CD4-positive, CD25-positive, alpha-beta regulatory T cell (primary cell): ENCODE data around the gene CYSRT1. TPM values are rescaled to one million over a fixed set of nuclear protein-coding genes. Genes with fewer than 3 reads are reported as not detected.

ENCODE experiments used
- ATAC-seq, 2 donors: fragments of 150-1000 bp; cut with Tn5 transposase; one replicate each; pipeline ENCODE4 v1.10.0; 2021; ENCODE audit warnings: low read depth in 2 of 2, moderate number of reproducible peaks in 2 of 2, moderate library complexity in 1 of 2
- DNase-seq, 3 donors: peaks; one replicate each; pipeline versions ENCODE4 v3.0.0 to v3.0.0-alpha.2; 2012 to 2022; ENCODE audit warnings: mixed read lengths in 1 of 3
- H3K27ac ChIP-seq: one replicate; pipeline ENCODE4 v1.7.0; 2013; ENCODE audit warnings: mild to moderate bottlenecking, low read length; ENCODE audit not compliant: insufficient read depth, poor library complexity, severe bottlenecking
- H3K27me3 ChIP-seq: one replicate; pipeline ENCODE4 v1.7.0; 2013; ENCODE audit warnings: low read length; ENCODE audit not compliant: control insufficient read depth, insufficient read depth
- H3K36me3 ChIP-seq: one replicate; pipeline ENCODE4 v1.7.0; 2013; ENCODE audit warnings: mild to moderate bottlenecking, low read length, moderate library complexity; ENCODE audit not compliant: control insufficient read depth, insufficient read depth
- H3K4me1 ChIP-seq: 2 replicates; pipeline ENCODE4 v1.7.0; 2013; ENCODE audit warnings: mild to moderate bottlenecking, low read length; ENCODE audit not compliant: insufficient read depth, control insufficient read depth, poor library complexity, severe bottlenecking
- H3K4me3 ChIP-seq: one replicate; pipeline ENCODE4 v1.7.0; 2013; ENCODE audit warnings: low read depth, mild to moderate bottlenecking, low read length, moderate library complexity
- H3K9me3 ChIP-seq, 2 experiments: 1 replicate in 1 of 2; 2 replicates in 1 of 2; pipeline ENCODE4 v1.7.0; 2013; ENCODE audit warnings: low read length in 2 of 2, mild to moderate bottlenecking in 1 of 2, moderate library complexity in 1 of 2; ENCODE audit not compliant: control insufficient read depth in 2 of 2
- H3K27ac Mint-ChIP-seq, 3 donors: one replicate each; pipeline ENCODE4 v1.8.0; 2020 to 2022; ENCODE audit warnings: mild to moderate bottlenecking in 3 of 3, mixed read lengths in 3 of 3, moderate library complexity in 2 of 3
- H3K27me3 Mint-ChIP-seq: one replicate; pipeline ENCODE4 v1.8.0; 2022; ENCODE audit warnings: mild to moderate bottlenecking, mixed read lengths
- H3K36me3 Mint-ChIP-seq: one replicate; pipeline ENCODE4 v1.8.0; 2020; ENCODE audit warnings: mixed read lengths
- H3K4me1 Mint-ChIP-seq, 4 donors: one replicate each; pipeline ENCODE4 v1.8.0; 2020 to 2022; ENCODE audit warnings: mixed read lengths in 4 of 4, mild to moderate bottlenecking in 1 of 4
- H3K4me3 Mint-ChIP-seq, 4 donors: one replicate each; pipeline ENCODE4 v1.8.0; 2020 to 2022; ENCODE audit warnings: mild to moderate bottlenecking in 4 of 4, mixed read lengths in 4 of 4, moderate library complexity in 3 of 4
- H3K9me3 Mint-ChIP-seq, 7 donors: one replicate each; pipeline ENCODE4 v1.8.0; 2020 to 2022; ENCODE audit warnings: mixed read lengths in 7 of 7, mild to moderate bottlenecking in 3 of 7, moderate library complexity in 2 of 7
- polyA plus RNA-seq, 4 donors: library from polyadenylated mRNA; unstranded; fragments of 300-500 nt; fragmentation: Illumina TruSeq; gene quantifications; one replicate each; pipeline ENCODE4 v1.2.3, GENCODE V29; 2021
- total RNA-seq: library from RNA; stranded (reverse); gene quantifications from one replicate; pipeline ENCODE4 v1.2.3, GENCODE V29; 2022

Gene CYSRT1
- total and polyA plus RNA-seq, 5 donors from 2014 or later = not detected

GRCh38 chr9:137245450-137246421 is 20.8 kb downstream of the CYSRT1 start:
- DNase-seq = no peak
- peaks cover 8% of the 10 kb centered on the region for H3K36me3 Mint-ChIP-seq
- no peak for ATAC-seq
- H3K4me1 ChIP-seq = peaks cover 16% of the 10 kb centered on the region
- H3K9me3 Mint-ChIP-seq = no peaks in the 10 kb centered on the region
- H3K4me1 Mint-ChIP-seq = peaks cover 0 to 21% (median 11%) of the 10 kb centered on the region in 4 donors
- H3K9me3 ChIP-seq = no peaks in the 10 kb centered on the region
- H3K27me3 Mint-ChIP-seq = peaks cover 6% of the 10 kb centered on the region
- peaks cover 5% of the 10 kb centered on the region for H3K36me3 ChIP-seq
- no peak overlapping the region for H3K27ac Mint-ChIP-seq
- no peak overlapping the region for H3K4me3 ChIP-seq
- no peaks in the 10 kb centered on the region for H3K27me3 ChIP-seq
- no peak overlapping the region for H3K27ac ChIP-seq
- H3K4me3 Mint-ChIP-seq = peak overlapping the region in 2 of 4 donors; percentile 7 to 41

- H3K4me3 Mint-ChIP-seq = no peak overlapping the region
- H3K4me1 Mint-ChIP-seq = peaks cover 0 to 15% (median 8%) of the 10 kb centered on the region in 4 donors
- Histone ChIP-seq H3K27ac (no peak overlapping the region), H3K36me3 (peaks cover 5% of the 10 kb centered on the region), H3K9me3 (no peaks in the 10 kb centered on the region), H3K4me1 (peaks cover 8% of the 10 kb centered on the region), H3K4me3 (no peak overlapping the region), H3K27me3 (no peaks in the 10 kb centered on the region)
- ATAC-seq = no peak
- H3K27me3 Mint-ChIP-seq = no peaks in the 10 kb centered on the region
- no peaks in the 10 kb centered on the region for H3K9me3 Mint-ChIP-seq
- H3K27ac Mint-ChIP-seq = no peak overlapping the region
- peaks cover 6% of the 10 kb centered on the region for H3K36me3 Mint-ChIP-seq
- DNase-seq = no peak
Observed at GRCh38 chr9:137247135-137247915, 22.4 kb downstream of the CYSRT1 start.

- Mint-ChIP-seq H3K9me3 (no peaks in the 10 kb centered on the region), H3K27ac (no peak overlapping the region), H3K4me1 (peaks cover 0 to 9% (median 3%) of the 10 kb centered on the region in 4 donors), H3K27me3 (no peaks in the 10 kb centered on the region), H3K36me3 (peaks cover under 1% of the 10 kb centered on the region), H3K4me3 (no peak overlapping the region)
- Histone ChIP-seq H3K36me3 (peaks cover 3% of the 10 kb centered on the region), H3K4me1 (peaks cover 3% of the 10 kb centered on the region), H3K4me3 (no peak overlapping the region), H3K27ac (no peak overlapping the region), H3K9me3 (no peaks in the 10 kb centered on the region), H3K27me3 (no peaks in the 10 kb centered on the region)
- DNase-seq = no peak
- ATAC-seq = no peak
Observed at GRCh38 chr9:137247916-137248175, 22.9 kb downstream of the CYSRT1 start.

GRCh38 chr9:137250329-137251193 is 25.6 kb downstream of the CYSRT1 start:
- Mint-ChIP-seq H3K36me3 (no peaks in the 10 kb centered on the region), H3K4me3 (peak overlapping the region in 3 of 4 donors; percentile 26 to 82 (median 78)), H3K9me3 (no peaks in the 10 kb centered on the region), H3K27me3 (no peaks in the 10 kb centered on the region), H3K27ac (peak overlapping the region in 1 of 3 donors; percentile 9), H3K4me1 (peaks cover 0 to 7% (median 2%) of the 10 kb centered on the region in 4 donors)
- H3K36me3 ChIP-seq = no peaks in the 10 kb centered on the region
- ATAC-seq (no peak), DNase-seq (no peak)
- H3K4me1 ChIP-seq = peaks cover 11% of the 10 kb centered on the region
- H3K9me3 ChIP-seq = no peaks in the 10 kb centered on the region
- H3K27me3 ChIP-seq = no peaks in the 10 kb centered on the region
- H3K27ac ChIP-seq = no peak overlapping the region
- H3K4me3 ChIP-seq = no peak overlapping the region

GRCh38 chr9:137251194-137251461 is 26.2 kb downstream of the CYSRT1 start, which contains the start of gene STPG3:
STPG3 (plus strand) TSS chr9:137251286; CDS start chr9:137251287, 1 bp downstream.
- Mint-ChIP-seq H3K4me1 (peaks cover 0 to 11% (median 2%) of the 10 kb centered on the region in 4 donors), H3K27ac (peak within 1 kb of the TSS in 1 of 3 donors; percentile 9), H3K36me3 (no peaks in the 10 kb centered on the region), H3K9me3 (no peaks in the 10 kb centered on the region), H3K27me3 (no peaks in the 10 kb centered on the region), H3K4me3 (peak within 1 kb of the TSS in 3 of 4 donors; percentile 26 to 82 (median 78))
- H3K27ac ChIP-seq = no peak within 1 kb of the TSS
- H3K36me3 ChIP-seq = no peaks in the 10 kb centered on the region
- H3K4me1 ChIP-seq = peaks cover 17% of the 10 kb centered on the region
- DNase-seq (no peak), ATAC-seq (no peak)
- H3K4me3 ChIP-seq = no peak within 1 kb of the TSS
- no peaks in the 10 kb centered on the region for H3K9me3 ChIP-seq
- H3K27me3 ChIP-seq = no peaks in the 10 kb centered on the region

GRCh38 chr9:137251490-137252268 is 26.7 kb downstream of the CYSRT1 start:
- Histone ChIP-seq H3K4me1 (peaks cover 22% of the 10 kb centered on the region), H3K36me3 (peaks cover 3% of the 10 kb centered on the region), H3K9me3 (no peaks in the 10 kb centered on the region), H3K27me3 (no peaks in the 10 kb centered on the region), H3K27ac (no peak overlapping the region), H3K4me3 (no peak overlapping the region)
- Mint-ChIP-seq H3K9me3 (no peaks in the 10 kb centered on the region), H3K4me3 (peak overlapping the region in 1 of 4 donors; percentile 7), H3K27me3 (no peaks in the 10 kb centered on the region), H3K27ac (no peak overlapping the region), H3K4me1 (peaks cover 0 to 17% (median 2%) of the 10 kb centered on the region in 4 donors), H3K36me3 (no peaks in the 10 kb centered on the region)
- no peak for ATAC-seq
- no peak for DNase-seq
